Anterior cingulate cortex (tissue), 58 donors: ENCODE results near the gene MBOAT7.
A peak's percentile ranks its signal among the peaks of the same experiment; 100 is the strongest.

Experiments used
- DNase-seq, 58 donors: peaks; one replicate each; lab custom pipeline; 2025; lab: John Stamatoyannopoulos, UW

MBOAT7 gene

GRCh38 chr19:54169149-54169740 lies 20.1 kb downstream of the MBOAT7 start:
- DNase-seq = no peak

- DNase-seq = peak in 56 of 58 donors; percentile 6 to 96 (median 72)
Observed at GRCh38 chr19:54168174-54168917, 21.0 kb downstream of the MBOAT7 start.

- no peak for DNase-seq
Observed at GRCh38 chr19:54165222-54165621, 24.2 kb downstream of the MBOAT7 start.

GRCh38 chr19:54164369-54165068 lies 24.9 kb downstream of the MBOAT7 start:
- no peak for DNase-seq

GRCh38 chr19:54162884-54163283 lies 26.5 kb downstream of the MBOAT7 start:
- DNase-seq = no peak

- DNase-seq = peak in 45 of 58 donors; percentile 8 to 71 (median 38)
Observed at GRCh38 chr19:54162241-54162805, 27.1 kb downstream of the MBOAT7 start.

- DNase-seq = peak in 2 of 58 donors; percentile 10 to 21
Observed at GRCh38 chr19:54160854-54161253, 28.5 kb downstream of the MBOAT7 start.

GRCh38 chr19:54160182-54160811 lies 29.1 kb downstream of the MBOAT7 start:
- DNase-seq = peak in 6 of 58 donors; percentile 37 to 55 (median 52)

- peak; percentile 85 to 100 (median 99) for DNase-seq
Observed at GRCh38 chr19:54159352-54160181, 29.8 kb downstream of the MBOAT7 start, which contains the start of gene LENG1. Gene LENG1, minus strand, starts transcription at chr19:54159721. Its CDS starts 26 bp downstream, at chr19:54159695.

- peak in 1 of 58 donors; percentile 16 for DNase-seq
Observed at GRCh38 chr19:54158812-54159351, 30.5 kb downstream of the MBOAT7 start.

- DNase-seq = no peak
Observed at GRCh38 chr19:54156953-54157352, 32.4 kb downstream of the MBOAT7 start.

- DNase-seq = no peak
Observed at GRCh38 chr19:54156490-54156889, 32.9 kb downstream of the MBOAT7 start.

GRCh38 chr19:54155694-54156093 lies 33.7 kb downstream of the MBOAT7 start:
- DNase-seq = no peak

GRCh38 chr19:54154603-54155345 lies 34.6 kb downstream of the MBOAT7 start:
- no peak for DNase-seq

- no peak for DNase-seq
Observed at GRCh38 chr19:54153731-54154326, 35.6 kb downstream of the MBOAT7 start.

GRCh38 chr19:54152878-54153524 lies 36.4 kb downstream of the MBOAT7 start:
- DNase-seq = no peak

- DNase-seq = no peak
Observed at GRCh38 chr19:54152267-54152666, 37.1 kb downstream of the MBOAT7 start.
